Muscle layer of colon (tissue), 2 donors: ENCODE results near the gene UMAD1.
A peak's percentile ranks its signal among the peaks of the same experiment; 100 is the strongest.

Experiments
- H3K27ac ChIP-seq: one replicate; pipeline ENCODE4 v1.7.0; 2013; ENCODE audit warnings: low read depth, mild to moderate bottlenecking, low read length, moderate library complexity
- H3K27me3 ChIP-seq, 2 donors: one replicate each; pipeline ENCODE4 v1.7.0; 2013; ENCODE audit warnings: low read length in 2 of 2, mild to moderate bottlenecking in 2 of 2; ENCODE audit not compliant: insufficient read depth in 2 of 2, control insufficient read depth in 1 of 2
- H3K36me3 ChIP-seq: one replicate; pipeline ENCODE4 v1.7.0; 2013; ENCODE audit warnings: mild to moderate bottlenecking, low read length; ENCODE audit not compliant: insufficient read depth
- H3K4me1 ChIP-seq: one replicate; pipeline ENCODE4 v1.7.0; 2013; ENCODE audit warnings: mild to moderate bottlenecking, low read length; ENCODE audit not compliant: insufficient read depth
- H3K4me3 ChIP-seq, 2 donors: one replicate each; pipeline ENCODE4 v1.7.0; 2013; ENCODE audit warnings: low read length in 2 of 2, low read depth in 1 of 2, mild to moderate bottlenecking in 1 of 2, moderate library complexity in 1 of 2
- H3K9ac ChIP-seq: one replicate; pipeline ENCODE4 v1.7.0; 2013; ENCODE audit warnings: low read length
- H3K9me3 ChIP-seq: one replicate; pipeline ENCODE4 v1.7.0; 2013; ENCODE audit warnings: mild to moderate bottlenecking, low read length
- donor health status: abdominal sarcoma.
- donor health status: Adenocarcinoma of cecum.

UMAD1 gene

GRCh38 chr7:7751243-7752092 is 110.9 kb downstream of the UMAD1 start:
- H3K27ac ChIP-seq, result no peak overlapping the region
- no peaks in the 10 kb centered on the region for H3K9me3 ChIP-seq
- H3K36me3 ChIP-seq, result no peaks in the 10 kb centered on the region
- peaks cover 21% of the 10 kb centered on the region for H3K4me1 ChIP-seq
- no peaks in the 10 kb centered on the region for H3K27me3 ChIP-seq
- H3K9ac ChIP-seq, result no peak overlapping the region
- no peak overlapping the region for H3K4me3 ChIP-seq

GRCh38 chr7:7756577-7756976 is 116.0 kb downstream of the UMAD1 start:
- Histone ChIP-seq H3K9ac (no peak overlapping the region), H3K4me3 (no peak overlapping the region), H3K36me3 (no peaks in the 10 kb centered on the region), H3K27me3 (no peaks in the 10 kb centered on the region), H3K4me1 (peaks cover 2% of the 10 kb centered on the region), H3K27ac (no peak overlapping the region), H3K9me3 (no peaks in the 10 kb centered on the region)

GRCh38 chr7:7757576-7757975 is 117.0 kb downstream of the UMAD1 start:
- Histone ChIP-seq H3K9ac (no peak overlapping the region), H3K27me3 (no peaks in the 10 kb centered on the region), H3K36me3 (no peaks in the 10 kb centered on the region), H3K4me1 (no peaks in the 10 kb centered on the region), H3K27ac (no peak overlapping the region), H3K4me3 (no peak overlapping the region), H3K9me3 (no peaks in the 10 kb centered on the region)

DNA sequence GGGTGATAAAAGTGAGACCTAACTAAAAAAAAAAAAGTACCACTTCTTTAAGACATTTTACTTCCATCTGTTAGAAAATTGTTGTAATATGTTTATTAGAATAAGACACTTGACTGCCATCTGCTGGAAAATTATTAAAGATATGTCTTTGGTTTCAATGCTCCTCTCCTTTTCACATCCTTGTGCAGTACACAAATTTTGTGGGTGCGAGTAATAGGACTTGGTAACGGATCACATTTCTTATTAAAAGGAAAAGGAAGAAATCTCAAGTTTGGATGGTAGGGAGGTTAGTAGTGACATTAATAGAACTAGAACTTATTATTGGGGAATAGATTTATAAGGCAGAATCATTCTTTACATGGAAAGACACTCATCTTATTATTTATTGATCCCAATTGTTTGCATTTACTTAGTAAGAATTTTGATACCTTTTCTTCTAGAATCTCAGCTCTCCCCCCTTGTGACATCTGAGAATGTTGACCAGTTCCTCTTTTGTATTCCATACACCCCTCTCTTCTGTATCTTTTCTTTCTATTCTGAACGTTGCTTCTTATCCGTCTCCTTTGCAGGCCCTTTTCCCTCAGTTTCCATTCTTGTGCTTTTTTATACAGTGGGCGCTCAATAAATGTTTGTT is 120.9 kb downstream of the UMAD1 start:
- Histone ChIP-seq H3K4me3 (peak overlapping the region in 1 of 2 donors; percentile 49), H3K27me3 (no peaks in the 10 kb centered on the region), H3K4me1 (peaks cover 6% of the 10 kb centered on the region)

GRCh38 chr7:7761974-7762779 is 121.6 kb downstream of the UMAD1 start:
- H3K27me3 ChIP-seq, result no peaks in the 10 kb centered on the region
- H3K36me3 ChIP-seq, result no peaks in the 10 kb centered on the region
- H3K27ac ChIP-seq, result peak overlapping the region; percentile 8
- peak overlapping the region; percentile 22 for H3K9ac ChIP-seq
- H3K9me3 ChIP-seq, result no peaks in the 10 kb centered on the region
- peaks cover 6% of the 10 kb centered on the region for H3K4me1 ChIP-seq
- H3K4me3 ChIP-seq, result peak overlapping the region; percentile 27 to 49

More for the DNA sequence above, 120.9 kb downstream of the UMAD1 start:
- no peak overlapping the region for H3K9ac ChIP-seq
- H3K27ac ChIP-seq, result peak overlapping the region; percentile 8
- H3K9me3 ChIP-seq, result no peaks in the 10 kb centered on the region
- H3K36me3 ChIP-seq, result no peaks in the 10 kb centered on the region

- H3K9me3 ChIP-seq, result no peaks in the 10 kb centered on the region
- H3K4me1 ChIP-seq, result peaks cover 6% of the 10 kb centered on the region
- no peak overlapping the region for H3K4me3 ChIP-seq
- no peak overlapping the region for H3K9ac ChIP-seq
- no peak overlapping the region for H3K27ac ChIP-seq
- no peaks in the 10 kb centered on the region for H3K36me3 ChIP-seq
- H3K27me3 ChIP-seq, result no peaks in the 10 kb centered on the region
These were observed 124.2 kb downstream of the UMAD1 start for GRCh38 chr7:7764520-7765396.

- no peaks in the 10 kb centered on the region for H3K36me3 ChIP-seq
- H3K9me3 ChIP-seq, result no peaks in the 10 kb centered on the region
- H3K27me3 ChIP-seq, result no peaks in the 10 kb centered on the region
- H3K4me3 ChIP-seq, result no peak overlapping the region
- H3K9ac ChIP-seq, result no peak overlapping the region
- H3K4me1 ChIP-seq, result peaks cover 6% of the 10 kb centered on the region
- no peak overlapping the region for H3K27ac ChIP-seq
These were observed 124.9 kb downstream of the UMAD1 start for GRCh38 chr7:7765422-7765821.

DNA sequence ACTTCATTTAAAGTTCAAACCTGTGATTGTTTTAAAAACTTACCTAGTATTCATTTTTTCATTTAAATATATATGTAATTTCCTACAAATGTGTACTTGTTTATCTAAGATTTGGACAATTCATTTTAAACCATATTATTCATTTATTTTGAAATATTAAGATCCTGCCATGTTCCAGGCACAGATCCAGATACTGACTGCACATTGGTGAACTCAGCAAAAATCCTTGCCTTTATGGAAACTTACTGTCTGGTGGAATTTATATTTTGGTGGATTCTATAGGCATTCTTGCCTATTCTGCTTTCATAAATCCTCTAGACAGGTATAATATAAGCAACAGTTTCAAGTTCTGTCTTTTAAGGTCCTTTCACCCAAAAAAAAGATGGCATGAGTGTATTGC is 126.1 kb downstream of the UMAD1 start:
- Histone ChIP-seq H3K9me3 (no peaks in the 10 kb centered on the region), H3K27ac (no peak overlapping the region), H3K4me3 (no peak overlapping the region), H3K4me1 (peaks cover 6% of the 10 kb centered on the region), H3K9ac (no peak overlapping the region), H3K27me3 (no peaks in the 10 kb centered on the region), H3K36me3 (no peaks in the 10 kb centered on the region)

DNA sequence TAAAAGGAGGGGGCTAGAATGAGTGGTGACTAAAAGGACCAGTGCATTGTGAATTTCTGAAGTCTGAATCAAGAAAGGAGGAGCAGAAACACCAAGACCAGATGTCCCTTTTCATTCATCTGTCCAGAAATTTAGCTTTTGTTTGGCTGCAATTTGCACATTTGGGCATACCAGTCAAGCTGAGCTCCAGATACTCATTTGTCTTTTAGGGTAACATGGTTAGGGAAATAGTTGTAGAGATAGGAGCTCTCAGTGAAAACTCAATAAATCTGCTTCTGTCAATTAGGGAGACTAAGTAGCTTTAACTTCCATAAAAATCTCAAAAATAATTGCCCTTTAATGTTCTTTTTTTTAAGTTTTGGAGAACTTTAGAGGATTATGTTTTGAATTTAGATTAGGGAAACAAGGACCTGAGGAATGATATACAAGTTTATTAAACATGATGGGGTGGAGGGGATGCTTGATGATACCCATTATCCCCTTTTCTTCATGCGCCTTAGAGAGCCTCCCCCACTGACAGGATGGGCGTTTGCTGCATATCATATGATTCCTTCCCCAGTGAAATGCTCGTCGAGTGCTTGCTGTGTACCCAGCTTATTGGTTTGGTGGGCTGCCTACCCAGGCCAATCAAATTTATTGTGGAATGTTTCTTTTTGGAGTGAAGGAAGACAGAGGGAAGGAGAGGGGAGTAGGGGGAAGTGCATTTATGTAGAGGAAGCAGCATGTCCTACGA is 128.6 kb downstream of the UMAD1 start:
- Histone ChIP-seq H3K9ac (no peak overlapping the region), H3K4me1 (peaks cover 13% of the 10 kb centered on the region), H3K4me3 (no peak overlapping the region), H3K9me3 (no peaks in the 10 kb centered on the region), H3K36me3 (no peaks in the 10 kb centered on the region), H3K27me3 (no peaks in the 10 kb centered on the region), H3K27ac (no peak overlapping the region)
